ENCODE results near the gene RNF225. TPM values are rescaled to one million over a fixed set of nuclear protein-coding genes. Genes with fewer than 3 reads are reported as not detected.

Gene RNF225
- total and polyA plus RNA-seq, 4 experiments from 2014 or later: 0.47 TPM; not detected in 3

- Mint-ChIP-seq H3K36me3 (peaks cover 36 to 50% of the 10 kb centered on the region in 2 donors), H3K4me1 (peaks cover 12 to 30% (median 22%) of the 10 kb centered on the region in 4 donors), H3K4me3 (no peak overlapping the region), H3K27ac (peak overlapping the region in 1 of 7 donors; percentile 30), H3K27me3 (peaks cover 5 to 7% of the 10 kb centered on the region in 2 donors), H3K9me3 (peaks cover 0 to 2% (median 0%) of the 10 kb centered on the region in 8 donors)
- intact Hi-C loops (cut with micrococcal nuclease): no loop called here
- peaks cover 19% of the 10 kb centered on the region for H3K4me1 ChIP-seq (ENCODE audit: insufficient read depth, low read length)
- H3K27ac ChIP-seq (ENCODE audit: low read depth, low read length): no peak overlapping the region
- DNase-seq: no peak
- peaks cover 11% of the 10 kb centered on the region for H3K27me3 ChIP-seq (ENCODE audit: insufficient read depth, low read length)
- no peaks in the 10 kb centered on the region for H3K9me3 ChIP-seq (ENCODE audit: control insufficient read depth in 1 of 2, low read length in 2 of 2)
- H3K4me3 ChIP-seq (ENCODE audit: low read length in 2 of 2): no peak overlapping the region
- ChIA-PET POLR2A (ENCODE audit: partially characterized antibody) (no interaction called here), CTCF (ENCODE audit: partially characterized antibody) (no interaction called here)
- peaks cover 50% of the 10 kb centered on the region for H3K36me3 ChIP-seq (ENCODE audit: insufficient read depth, low read length)
Measured at GRCh38 chr19:58392945-58393724, 2.3 kb upstream of the RNF225 start.

GRCh38 chr19:58393725-58394033, 1.8 kb upstream of the RNF225 start:
- Mint-ChIP-seq H3K4me3 (no peak overlapping the region), H3K27me3 (peaks cover 5 to 7% of the 10 kb centered on the region in 2 donors), H3K9me3 (peaks cover 0 to 2% (median 0%) of the 10 kb centered on the region in 8 donors), H3K36me3 (peaks cover 33 to 44% of the 10 kb centered on the region in 2 donors), H3K27ac (no peak overlapping the region), H3K4me1 (peaks cover 9 to 24% (median 18%) of the 10 kb centered on the region in 4 donors)
- Histone ChIP-seq H3K27ac (ENCODE audit: low read depth, low read length) (no peak overlapping the region), H3K9me3 (ENCODE audit: control insufficient read depth in 1 of 2, low read length in 2 of 2) (no peaks in the 10 kb centered on the region), H3K36me3 (ENCODE audit: insufficient read depth, low read length) (peaks cover 45% of the 10 kb centered on the region), H3K27me3 (ENCODE audit: insufficient read depth, low read length) (peaks cover 11% of the 10 kb centered on the region), H3K4me1 (ENCODE audit: insufficient read depth, low read length) (peaks cover 14% of the 10 kb centered on the region), H3K4me3 (ENCODE audit: low read length in 2 of 2) (no peak overlapping the region)
- DNase-seq: no peak
- CTCF ChIA-PET (ENCODE audit: partially characterized antibody): no interaction called here
- POLR2A ChIA-PET (ENCODE audit: partially characterized antibody): no interaction called here
- intact Hi-C loops (cut with micrococcal nuclease): no loop called here

- Mint-ChIP-seq H3K36me3 (peaks cover 24 to 37% of the 10 kb centered on the region in 2 donors), H3K4me1 (peaks cover 5 to 22% (median 11%) of the 10 kb centered on the region in 4 donors), H3K9me3 (peaks cover 0 to 2% (median 0%) of the 10 kb centered on the region in 8 donors), H3K27me3 (peaks cover 5 to 7% of the 10 kb centered on the region in 2 donors), H3K27ac (peak overlapping the region in 1 of 7 donors; percentile 14), H3K4me3 (no peak overlapping the region)
- Histone ChIP-seq H3K4me3 (ENCODE audit: low read length in 2 of 2) (no peak overlapping the region), H3K4me1 (ENCODE audit: insufficient read depth, low read length) (peaks cover 8% of the 10 kb centered on the region), H3K9me3 (ENCODE audit: control insufficient read depth in 1 of 2, low read length in 2 of 2) (no peaks in the 10 kb centered on the region), H3K36me3 (ENCODE audit: insufficient read depth, low read length) (peaks cover 40% of the 10 kb centered on the region), H3K27ac (ENCODE audit: low read depth, low read length) (no peak overlapping the region), H3K27me3 (ENCODE audit: insufficient read depth, low read length) (peaks cover 11% of the 10 kb centered on the region)
- DNase-seq: no peak
- ChIA-PET CTCF (ENCODE audit: partially characterized antibody) (no interaction called here), POLR2A (ENCODE audit: partially characterized antibody) (interaction anchor here (1.0 kb wide), 1 partner anchor 15 kb away, joined by 3 read pairs; no protein-coding TSS in a partner anchor)
- intact Hi-C loops (cut with micrococcal nuclease): no loop called here
Measured at GRCh38 chr19:58394821-58395219, 636 bp upstream of the RNF225 start.

- peaks cover 6 to 7% of the 10 kb centered on the region in 2 donors for H3K27me3 Mint-ChIP-seq
- H3K4me1 Mint-ChIP-seq: peaks cover 5 to 27% (median 12%) of the 10 kb centered on the region in 4 donors
- intact Hi-C loops (cut with micrococcal nuclease): no loop called here
- peaks cover 34% of the 10 kb centered on the region for H3K36me3 ChIP-seq (ENCODE audit: insufficient read depth, low read length)
- H3K9me3 ChIP-seq (ENCODE audit: control insufficient read depth in 1 of 2, low read length in 2 of 2): no peaks in the 10 kb centered on the region
- DNase-seq: no peak
- H3K4me3 Mint-ChIP-seq: peak overlapping the region in 1 of 8 donors; percentile 66
- H3K27me3 ChIP-seq (ENCODE audit: insufficient read depth, low read length): peaks cover 11% of the 10 kb centered on the region
- peaks cover 0 to 2% (median 0%) of the 10 kb centered on the region in 8 donors for H3K9me3 Mint-ChIP-seq
- peaks cover 22 to 30% of the 10 kb centered on the region in 2 donors for H3K36me3 Mint-ChIP-seq
- CTCF ChIA-PET (ENCODE audit: partially characterized antibody): no interaction called here
- POLR2A ChIA-PET (ENCODE audit: partially characterized antibody): interaction anchor here (0.8 to 1.0 kb wide), 2 partner anchors 13 to 16 kb away, joined by 3 read pairs; partner anchors contain the start of gene ZNF584
- H3K4me3 ChIP-seq (ENCODE audit: low read length in 2 of 2): no peak overlapping the region
- peaks cover 14% of the 10 kb centered on the region for H3K4me1 ChIP-seq (ENCODE audit: insufficient read depth, low read length)
- H3K27ac ChIP-seq (ENCODE audit: low read depth, low read length): no peak overlapping the region
- no peak overlapping the region for H3K27ac Mint-ChIP-seq
Measured at GRCh38 chr19:58395979-58396627, 647 bp downstream of the RNF225 start.

- H3K4me3 ChIP-seq (ENCODE audit: low read length in 2 of 2): no peak overlapping the region
- ChIA-PET CTCF (ENCODE audit: partially characterized antibody) (no interaction called here), POLR2A (ENCODE audit: partially characterized antibody) (no interaction called here)
- no peak overlapping the region for H3K27ac ChIP-seq (ENCODE audit: low read depth, low read length)
- H3K4me1 ChIP-seq (ENCODE audit: insufficient read depth, low read length): peaks cover 16% of the 10 kb centered on the region
- Mint-ChIP-seq H3K27me3 (peaks cover 7 to 9% of the 10 kb centered on the region in 2 donors), H3K4me3 (no peak overlapping the region), H3K36me3 (peaks cover 22 to 29% of the 10 kb centered on the region in 2 donors), H3K27ac (no peak overlapping the region), H3K4me1 (peaks cover 8 to 32% (median 15%) of the 10 kb centered on the region in 4 donors), H3K9me3 (peaks cover 0 to 5% (median 0%) of the 10 kb centered on the region in 8 donors)
- H3K27me3 ChIP-seq (ENCODE audit: insufficient read depth, low read length): peaks cover 11% of the 10 kb centered on the region
- DNase-seq: no peak
- intact Hi-C loops (cut with micrococcal nuclease): no loop called here
- H3K36me3 ChIP-seq (ENCODE audit: insufficient read depth, low read length): peaks cover 30% of the 10 kb centered on the region
- H3K9me3 ChIP-seq (ENCODE audit: control insufficient read depth in 1 of 2, low read length in 2 of 2): no peaks in the 10 kb centered on the region
Measured at GRCh38 chr19:58396691-58397532, 1.5 kb downstream of the RNF225 start.

- Histone ChIP-seq H3K9me3 (ENCODE audit: control insufficient read depth in 1 of 2, low read length in 2 of 2) (no peaks in the 10 kb centered on the region), H3K4me3 (ENCODE audit: low read length in 2 of 2) (no peak overlapping the region), H3K27me3 (ENCODE audit: insufficient read depth, low read length) (peaks cover 11% of the 10 kb centered on the region), H3K36me3 (ENCODE audit: insufficient read depth, low read length) (peaks cover 27% of the 10 kb centered on the region), H3K4me1 (ENCODE audit: insufficient read depth, low read length) (peaks cover 21% of the 10 kb centered on the region), H3K27ac (ENCODE audit: low read depth, low read length) (no peak overlapping the region)
- peaks cover 0 to 5% (median 0%) of the 10 kb centered on the region in 8 donors for H3K9me3 Mint-ChIP-seq
- peaks cover 8 to 32% (median 15%) of the 10 kb centered on the region in 4 donors for H3K4me1 Mint-ChIP-seq
- ChIA-PET POLR2A (ENCODE audit: partially characterized antibody) (no interaction called here), CTCF (ENCODE audit: partially characterized antibody) (no interaction called here)
- H3K36me3 Mint-ChIP-seq: peaks cover 22 to 26% of the 10 kb centered on the region in 2 donors
- peak overlapping the region in 2 of 7 donors; percentile 10 to 24 for H3K27ac Mint-ChIP-seq
- DNase-seq: no peak
- H3K4me3 Mint-ChIP-seq: no peak overlapping the region
- intact Hi-C loops (cut with micrococcal nuclease): no loop called here
- H3K27me3 Mint-ChIP-seq: peaks cover 7 to 9% of the 10 kb centered on the region in 2 donors
Measured at GRCh38 chr19:58397533-58398037, 2.1 kb downstream of the RNF225 start.

All from CD4-positive, alpha-beta memory T cell (primary cell).